ENCODE measurements around the gene C13orf46.

The C13orf46 gene

GRCh38 chr13:113970810-113971470 is 2.9 kb downstream of the C13orf46 start:
- no peak for FAIRE-seq

GRCh38 chr13:113969973-113970611 is 3.8 kb downstream of the C13orf46 start:
- no peak for FAIRE-seq

GRCh38 chr13:113969311-113969972 is 4.4 kb downstream of the C13orf46 start:
- no peak for FAIRE-seq

- no peak for FAIRE-seq
These were observed 5.2 kb downstream of the C13orf46 start for GRCh38 chr13:113968463-113969310.

- FAIRE-seq = no peak
These were observed 6.0 kb downstream of the C13orf46 start for GRCh38 chr13:113967729-113968462.

- no peak for FAIRE-seq
These were observed 6.6 kb downstream of the C13orf46 start for GRCh38 chr13:113967206-113967720.

GRCh38 chr13:113965968-113966884 is 7.7 kb downstream of the C13orf46 start:
- no peak for FAIRE-seq

- no peak for FAIRE-seq
These were observed 8.4 kb downstream of the C13orf46 start for GRCh38 chr13:113965383-113965874.

GRCh38 chr13:113964251-113964995 is 9.5 kb downstream of the C13orf46 start:
- no peak for FAIRE-seq

- no peak for FAIRE-seq
These were observed 10.5 kb downstream of the C13orf46 start for GRCh38 chr13:113963376-113963775.

- no peak for FAIRE-seq
These were observed 10.9 kb downstream of the C13orf46 start for GRCh38 chr13:113962975-113963374.

GRCh38 chr13:113962386-113962785 is 11.5 kb downstream of the C13orf46 start:
- FAIRE-seq = no peak

- FAIRE-seq = no peak
These were observed 13.5 kb downstream of the C13orf46 start for GRCh38 chr13:113960276-113960948.

- FAIRE-seq = no peak
These were observed 14.7 kb downstream of the C13orf46 start for GRCh38 chr13:113959198-113959597.

- no peak for FAIRE-seq
These were observed 15.5 kb downstream of the C13orf46 start for GRCh38 chr13:113958373-113958772.

GRCh38 chr13:113956571-113956970 is 17.3 kb downstream of the C13orf46 start:
- no peak for FAIRE-seq

- FAIRE-seq = no peak
These were observed 18.2 kb downstream of the C13orf46 start for GRCh38 chr13:113955691-113956090.

GRCh38 chr13:113955235-113955634 is 18.6 kb downstream of the C13orf46 start:
- FAIRE-seq = no peak

GRCh38 chr13:113954046-113954835 is 19.6 kb downstream of the C13orf46 start:
- FAIRE-seq = no peak

All from A204.1 (cell line).